CD4-positive, alpha-beta T cell (primary cell): ENCODE measurements around the gene FOXP4. TPM values are rescaled to one million over a fixed set of nuclear protein-coding genes. Genes with fewer than 3 reads are reported as not detected.

ENCODE experiments used
- ATAC-seq: fragments of 200-7000 bp; cut with Tn5 transposase; one replicate; pipeline ENCODE4 v1.10.0; 2022; ENCODE audit warnings: mild to moderate bottlenecking; ENCODE audit not compliant: poor library complexity
- CTCF ChIA-PET: fragments of 350-600 bp; sonication (Branson Sonifier 250); formaldehyde crosslinking; loops from one replicate; lab custom pipeline; 2021; ENCODE audit warnings: antibody characterized with exemption, inconsistent platforms; lab: Charles Lee
- POLR2A ChIA-PET: fragments of 350-600 bp; sonication (Branson Sonifier 250); formaldehyde crosslinking; loops from one replicate; lab custom pipeline; 2021; ENCODE audit warnings: antibody characterized with exemption, inconsistent platforms; lab: Charles Lee
- DNase-seq, 14 experiments: peaks; one replicate each; pipeline ENCODE4 v3.0.0-alpha.2; 2013 to 2020; ENCODE audit warnings: mixed read lengths in 2 of 14
- H3K27ac ChIP-seq, 2 donors: one replicate each; pipeline versions ENCODE4 v1.5.1 to v1.7.0; 2013; ENCODE audit warnings: low read length in 2 of 2, low read depth in 1 of 2, mild to moderate bottlenecking in 1 of 2
- H3K27me3 ChIP-seq, 2 experiments: 1 replicate in 1 of 2; 2 replicates in 1 of 2; pipeline versions ENCODE4 v1.6.1 to v1.7.0; 2013; ENCODE audit warnings: low read length in 2 of 2, control low read depth in 1 of 2, mild to moderate bottlenecking in 1 of 2, moderate library complexity in 1 of 2; ENCODE audit not compliant: insufficient read depth in 2 of 2, control insufficient read depth in 1 of 2
- H3K36me3 ChIP-seq: one replicate; pipeline ENCODE4 v1.6.1; 2013; ENCODE audit warnings: low read length, control low read depth; ENCODE audit not compliant: insufficient read depth
- H3K4me1 ChIP-seq: one replicate; pipeline ENCODE4 v1.6.1; 2013; ENCODE audit warnings: low read length, control low read depth; ENCODE audit not compliant: insufficient read depth
- H3K4me3 ChIP-seq: one replicate; pipeline ENCODE4 v1.5.1; 2013; ENCODE audit warnings: mild to moderate bottlenecking, low read length, moderate library complexity
- H3K9me3 ChIP-seq, 2 experiments: 1 replicate in 1 of 2; 2 replicates in 1 of 2; pipeline versions ENCODE4 v1.6.1 to v1.7.0; 2013; ENCODE audit warnings: low read length in 2 of 2, mild to moderate bottlenecking in 2 of 2, control low read depth in 1 of 2, moderate library complexity in 1 of 2; ENCODE audit not compliant: control insufficient read depth in 1 of 2, insufficient read depth in 1 of 2
- H3K27ac Mint-ChIP-seq: one replicate; pipeline ENCODE4 v1.8.0; 2020; ENCODE audit warnings: mixed read lengths
- H3K27me3 Mint-ChIP-seq: one replicate; pipeline ENCODE4 v1.8.0; 2021; ENCODE audit warnings: mixed read lengths
- H3K36me3 Mint-ChIP-seq: one replicate; pipeline ENCODE4 v1.8.0; 2021; ENCODE audit warnings: low read depth, mixed read lengths
- H3K4me1 Mint-ChIP-seq: one replicate; pipeline ENCODE4 v1.8.0; 2021; ENCODE audit warnings: low read depth, mixed read lengths
- H3K4me3 Mint-ChIP-seq: one replicate; pipeline ENCODE4 v1.8.0; 2020; ENCODE audit warnings: mild to moderate bottlenecking, mixed read lengths
- H3K9me3 Mint-ChIP-seq: one replicate; pipeline ENCODE4 v1.8.0; 2020; ENCODE audit warnings: mixed read lengths
- CTCF ChIP-seq: fragments of 200-600 bp; IDR thresholded peaks from one replicate; pipeline ENCODE4 v1.8.0; 2022; ENCODE audit warnings: antibody characterized with exemption, mild to moderate bottlenecking
- intact Hi-C, 2 experiments: fragments of 100-400 bp; cut with DNase I in 1 of 2; cut with micrococcal nuclease in 1 of 2; formaldehyde crosslinking; loops; one replicate each; pipeline versions ENCODE4 v1.15.1 to v1.9.0; 2023 to 2025; cut with DNase I, micrococcal nuclease
- total RNA-seq, 174 experiments: library from RNA in 2 of 174; stranded (reverse) in 2 of 174; gene quantifications; one replicate each; pipeline ENCODE4 v1.2.3 and lab custom pipeline; 2021 to 2026

The FOXP4 gene
- total RNA-seq, 2 experiments from 2014 or later: 3.7 to 3.9 TPM

GRCh38 chr6:41642960-41643898 is 97.0 kb downstream of the FOXP4 start:
- Mint-ChIP-seq H3K9me3 (no peaks in the 10 kb centered on the region), H3K27ac (no peak overlapping the region), H3K36me3 (no peaks in the 10 kb centered on the region), H3K4me1 (peaks cover 8% of the 10 kb centered on the region), H3K4me3 (no peak overlapping the region), H3K27me3 (peaks cover 50% of the 10 kb centered on the region)
- no peak for TF ChIP-seq CTCF
- ATAC-seq (no peak), DNase-seq (no peak)
- ChIA-PET POLR2A (no interaction called here), CTCF (no interaction called here)
- Histone ChIP-seq H3K4me3 (no peak overlapping the region), H3K9me3 (peaks cover 0 to 4% of the 10 kb centered on the region in 2 experiments), H3K36me3 (no peaks in the 10 kb centered on the region), H3K27me3 (peaks cover 7 to 23% of the 10 kb centered on the region in 2 experiments), H3K27ac (no peak overlapping the region), H3K4me1 (peaks cover 4% of the 10 kb centered on the region)
- intact Hi-C loops: no loop called here

GRCh38 chr6:41643899-41644269 is 97.7 kb downstream of the FOXP4 start:
- Mint-ChIP-seq H3K4me1 (peaks cover 8% of the 10 kb centered on the region), H3K4me3 (no peak overlapping the region), H3K9me3 (no peaks in the 10 kb centered on the region), H3K27me3 (peaks cover 49% of the 10 kb centered on the region), H3K36me3 (no peaks in the 10 kb centered on the region), H3K27ac (no peak overlapping the region)
- Histone ChIP-seq H3K9me3 (peaks cover 0 to 4% of the 10 kb centered on the region in 2 experiments), H3K4me3 (no peak overlapping the region), H3K4me1 (no peaks in the 10 kb centered on the region), H3K36me3 (no peaks in the 10 kb centered on the region), H3K27ac (no peak overlapping the region), H3K27me3 (peaks cover 6 to 16% of the 10 kb centered on the region in 2 experiments)
- ATAC-seq (no peak), DNase-seq (no peak)
- POLR2A ChIA-PET: no interaction called here
- TF ChIP-seq CTCF: no peak
- intact Hi-C loops: no loop called here
- CTCF ChIA-PET: no interaction called here

GRCh38 chr6:41644297-41644879 is 98.2 kb downstream of the FOXP4 start:
- no peaks in the 10 kb centered on the region for H3K9me3 Mint-ChIP-seq
- no peak overlapping the region for H3K4me3 ChIP-seq
- no peaks in the 10 kb centered on the region for H3K36me3 Mint-ChIP-seq
- no peaks in the 10 kb centered on the region for H3K36me3 ChIP-seq
- intact Hi-C loops: no loop called here
- ChIA-PET CTCF (no interaction called here), POLR2A (no interaction called here)
- H3K27me3 ChIP-seq: peaks cover 1 to 11% of the 10 kb centered on the region in 2 experiments
- DNase-seq (no peak), ATAC-seq (no peak)
- H3K9me3 ChIP-seq: no peaks in the 10 kb centered on the region
- no peaks in the 10 kb centered on the region for H3K4me1 ChIP-seq
- peaks cover 44% of the 10 kb centered on the region for H3K27me3 Mint-ChIP-seq
- no peak overlapping the region for H3K27ac Mint-ChIP-seq
- no peak overlapping the region for H3K4me3 Mint-ChIP-seq
- peaks cover 6% of the 10 kb centered on the region for H3K4me1 Mint-ChIP-seq
- H3K27ac ChIP-seq: no peak overlapping the region
- no peak for TF ChIP-seq CTCF
